Tibial nerve (tissue), 4 donors: ENCODE data around the gene ABCC10.

Experiments used
- CTCF ChIP-seq, 5 experiments: fragments of 200-600 bp in 3 of 5; fragments of 450-650 bp in 2 of 5; sonication (generic) in 3 of 5; IDR thresholded peaks; one replicate each; pipeline ENCODE4 v1.5.1; 2016 to 2019; ENCODE audit warnings: antibody characterized with exemption in 5 of 5, mild to moderate bottlenecking in 3 of 5, moderate library complexity in 2 of 5
- EP300 ChIP-seq, 2 donors: sonication (generic); formaldehyde crosslinking; IDR thresholded peaks; one replicate each; pipeline ENCODE4 v1.6.1; 2017; ENCODE audit warnings: antibody characterized with exemption in 2 of 2, mild to moderate bottlenecking in 1 of 2
- POLR2A ChIP-seq, 2 donors: fragments of 450-650 bp; IDR thresholded peaks; one replicate each; pipeline ENCODE4 v1.6.1; 2017; ENCODE audit warnings: antibody characterized with exemption in 2 of 2, mild to moderate bottlenecking in 2 of 2, moderate library complexity in 2 of 2

GRCh38 chr6:43459535-43459934 is 32.2 kb downstream of the ABCC10 start:
- TF ChIP-seq CTCF (IDR thresholded peaks at IDR 0.05) = no peak
- TF ChIP-seq EP300 (IDR thresholded peaks at IDR 0.05) = no peak
- no peak for TF ChIP-seq POLR2A (IDR thresholded peaks at IDR 0.05)
